Stimulated activated effector memory CD8-positive, alpha-beta T cell treated with anti-CD3 and anti-CD28 coated beads, Interleukin-12 subunit alpha, Interleukin-12 subunit beta, amount 100 ng/mL, for 72 hours (primary cell): Measurements from ENCODE around the gene PRR27.
"Not testable (repeated sequence)": the region's sequence is repeated elsewhere in the genome, so short reads cannot be mapped to it uniquely, and the experiment has no call there.

Source experiments
- ATAC-seq: fragments of 150-1000 bp; cut with Tn5 transposase; 2 replicates; pipeline ENCODE4 v1.10.0; 2021
- DNase-seq, 2 donors: peaks; one replicate each; pipeline ENCODE4 v3.0.0; 2021 to 2022; ENCODE audit warnings: low spot score in 2 of 2
- H3K27ac Mint-ChIP-seq: one replicate; pipeline ENCODE4 v1.8.0; 2022; ENCODE audit warnings: mild to moderate bottlenecking, mixed read lengths
- H3K36me3 Mint-ChIP-seq: one replicate; pipeline ENCODE4 v1.8.0; 2022; ENCODE audit warnings: mild to moderate bottlenecking, mixed read lengths
- H3K4me1 Mint-ChIP-seq: one replicate; pipeline ENCODE4 v1.8.0; 2022; ENCODE audit warnings: mixed read lengths
- H3K4me3 Mint-ChIP-seq: one replicate; pipeline ENCODE4 v1.8.0; 2022; ENCODE audit warnings: mild to moderate bottlenecking, mixed read lengths
- H3K9me3 Mint-ChIP-seq: one replicate; pipeline ENCODE4 v1.8.0; 2022; ENCODE audit warnings: mixed read lengths

PRR27 gene

DNA sequence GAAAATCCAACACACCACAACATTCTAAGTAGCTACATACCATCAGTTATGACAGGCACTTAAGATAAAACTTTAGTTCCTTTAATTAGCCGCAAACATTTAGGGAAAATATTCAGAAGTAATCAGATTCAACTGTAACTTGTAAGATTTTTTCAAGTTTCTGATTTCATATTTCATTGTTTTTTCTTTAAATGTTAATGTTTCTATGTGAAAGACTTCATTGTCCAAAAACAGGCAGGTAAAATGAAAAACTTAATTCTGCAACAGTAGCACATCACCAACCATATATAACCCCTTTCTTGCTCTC lies 29.9 kb downstream of the PRR27 start:
- Mint-ChIP-seq H3K4me3 (no peak overlapping the region), H3K36me3 (no peaks in the 10 kb centered on the region), H3K4me1 (no peaks in the 10 kb centered on the region), H3K27ac (no peak overlapping the region), H3K9me3 (peaks cover 7% of the 10 kb centered on the region)
- ATAC-seq (no peak), DNase-seq (no peak)

DNA sequence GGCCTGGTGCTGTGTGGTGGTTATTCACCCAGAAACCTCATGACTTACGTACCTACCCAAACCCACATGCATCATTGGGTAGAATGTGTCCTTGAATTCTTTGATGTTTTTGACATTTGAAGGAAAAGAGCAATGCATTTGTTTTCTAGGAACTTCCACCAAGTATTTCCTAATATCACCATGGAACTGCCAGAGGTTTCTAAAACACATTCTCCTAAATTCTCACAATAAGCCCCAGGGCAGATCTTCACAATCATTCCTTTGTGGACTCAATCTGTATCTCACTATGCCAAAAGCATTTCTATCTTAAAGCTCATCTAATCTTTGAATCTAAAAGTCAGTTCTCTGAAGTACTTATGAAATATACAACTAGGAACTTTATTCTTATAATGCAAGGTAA lies 33.2 kb downstream of the PRR27 start:
- no peak for DNase-seq
- Mint-ChIP-seq H3K9me3 (no peaks in the 10 kb centered on the region), H3K4me1 (no peaks in the 10 kb centered on the region), H3K36me3 (no peaks in the 10 kb centered on the region), H3K4me3 (no peak overlapping the region), H3K27ac (no peak overlapping the region)
- ATAC-seq: no peak

DNA sequence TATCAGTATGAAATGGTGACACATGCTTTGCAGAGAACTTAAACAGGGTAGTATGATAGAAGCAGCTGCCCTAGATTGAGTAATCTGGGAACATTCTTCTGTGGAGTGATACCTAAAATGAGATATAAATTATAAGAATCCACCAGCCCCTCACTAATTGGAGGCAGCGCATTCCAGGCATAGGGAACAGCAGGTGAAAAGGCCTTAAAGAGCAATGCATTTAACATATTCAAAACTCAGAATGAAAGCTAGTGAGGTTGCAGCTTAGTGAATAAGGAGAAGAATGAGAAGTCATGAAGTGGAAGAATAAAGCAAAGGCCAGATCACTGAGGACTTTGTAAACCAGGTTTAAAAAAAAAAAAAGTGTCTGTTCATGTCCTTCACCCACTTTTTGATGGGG lies 36.5 kb downstream of the PRR27 start:
- Mint-ChIP-seq H3K4me3 (no peak overlapping the region), H3K36me3 (no peaks in the 10 kb centered on the region), H3K4me1 (no peaks in the 10 kb centered on the region), H3K9me3 (no peaks in the 10 kb centered on the region), H3K27ac (no peak overlapping the region)
- DNase-seq (no peak), ATAC-seq (no peak)

DNA sequence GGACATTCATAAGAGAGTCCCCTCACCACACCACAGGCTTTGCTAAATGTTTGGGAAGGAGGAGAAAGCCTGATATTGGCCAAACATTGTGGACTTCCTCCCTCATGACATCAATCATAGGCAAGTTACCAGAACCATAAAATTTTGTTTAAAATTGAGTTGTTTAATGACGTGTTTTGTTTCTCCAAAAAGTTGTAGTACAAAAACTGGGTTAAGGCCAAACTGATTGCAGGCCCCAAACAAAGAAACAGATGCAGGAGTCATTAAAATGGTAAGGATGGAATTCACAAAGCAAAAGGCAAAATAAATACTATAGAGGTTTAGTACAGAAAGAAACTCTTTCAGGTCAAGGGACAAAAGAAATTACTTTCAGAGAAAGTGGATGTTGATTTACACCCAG lies 37.6 kb downstream of the PRR27 start:
- Mint-ChIP-seq H3K27ac (no peak overlapping the region), H3K9me3 (no peaks in the 10 kb centered on the region), H3K36me3 (no peaks in the 10 kb centered on the region), H3K4me1 (no peaks in the 10 kb centered on the region), H3K4me3 (no peak overlapping the region)
- ATAC-seq: no peak
- no peak for DNase-seq

DNA sequence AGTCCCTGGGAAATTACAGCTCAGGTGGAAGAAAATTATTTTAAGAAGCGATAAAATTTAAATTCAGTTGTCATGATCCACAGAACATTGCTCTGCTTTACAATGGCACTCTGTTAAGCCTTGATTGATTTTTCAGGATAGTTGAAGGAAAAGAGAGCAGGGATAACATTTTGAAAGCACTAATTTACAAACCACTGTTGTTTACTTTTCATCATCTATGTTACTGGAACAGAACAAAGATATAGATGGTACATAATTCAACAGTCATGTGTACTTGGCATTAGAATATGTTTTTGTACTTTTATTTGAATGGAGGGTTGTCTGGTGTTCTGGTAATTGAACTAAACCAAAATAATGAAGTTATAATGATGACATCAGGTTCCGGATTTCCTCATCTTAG lies 38.9 kb downstream of the PRR27 start:
- no peak for ATAC-seq
- H3K4me1 Mint-ChIP-seq: no peaks in the 10 kb centered on the region
- DNase-seq: no peak
- no peaks in the 10 kb centered on the region for H3K36me3 Mint-ChIP-seq
- no peak overlapping the region for H3K4me3 Mint-ChIP-seq
- H3K9me3 Mint-ChIP-seq: no peaks in the 10 kb centered on the region
- no peak overlapping the region for H3K27ac Mint-ChIP-seq

DNA sequence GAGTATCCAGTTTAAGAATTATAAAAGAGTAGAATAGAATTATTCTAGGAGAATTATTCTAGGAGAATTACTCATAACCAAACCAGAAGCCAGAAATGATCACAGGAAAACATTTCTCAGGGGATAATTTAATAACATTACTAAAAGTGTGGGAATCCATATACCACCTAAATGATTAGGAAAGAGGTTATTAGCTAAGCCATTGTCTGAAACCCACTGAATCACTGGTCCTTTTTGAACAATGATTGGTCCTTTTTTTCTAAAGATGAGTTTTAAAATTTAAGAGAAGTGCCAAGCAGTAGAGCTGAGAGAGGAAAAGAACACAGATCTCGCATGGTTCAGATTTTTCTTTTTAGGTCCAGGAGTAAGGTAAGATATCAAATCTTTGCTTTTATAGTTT lies 41.4 kb downstream of the PRR27 start, which contains the start of gene ODAM:
TSS of gene ODAM (plus strand) at position 301 of the 400 bp plus-strand sequence. CDS start 819 bp downstream, outside the sequence.
- DNase-seq: no peak
- no peaks in the 10 kb centered on the region for H3K36me3 Mint-ChIP-seq
- H3K4me1 Mint-ChIP-seq: no peaks in the 10 kb centered on the region
- H3K27ac Mint-ChIP-seq: no peak within 1 kb of the TSS
- H3K9me3 Mint-ChIP-seq: no peaks in the 10 kb centered on the region
- no peak for ATAC-seq
- H3K4me3 Mint-ChIP-seq: no peak within 1 kb of the TSS

DNA sequence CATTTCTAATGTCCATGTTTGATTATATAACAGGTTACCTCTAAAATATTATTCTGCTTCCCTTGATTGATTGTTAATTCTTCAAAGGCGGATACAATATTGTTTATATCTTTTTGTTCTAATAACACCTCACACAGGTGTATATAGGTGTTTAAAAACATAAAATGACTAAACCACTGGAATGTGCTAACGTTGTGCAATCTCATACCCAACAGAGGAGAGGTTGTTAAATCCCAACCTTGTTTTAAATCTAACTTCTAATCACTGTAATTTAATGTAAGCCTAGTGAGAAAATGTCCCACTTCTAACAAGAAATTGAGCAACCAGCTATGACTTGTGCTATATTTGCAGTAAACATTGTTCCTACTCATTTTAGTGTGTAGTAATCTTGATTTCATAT lies 42.8 kb downstream of the PRR27 start:
- Mint-ChIP-seq H3K4me3 (no peak overlapping the region), H3K36me3 (no peaks in the 10 kb centered on the region), H3K4me1 (no peaks in the 10 kb centered on the region), H3K9me3 (no peaks in the 10 kb centered on the region), H3K27ac (no peak overlapping the region)
- DNase-seq: no peak
- no peak for ATAC-seq

DNA sequence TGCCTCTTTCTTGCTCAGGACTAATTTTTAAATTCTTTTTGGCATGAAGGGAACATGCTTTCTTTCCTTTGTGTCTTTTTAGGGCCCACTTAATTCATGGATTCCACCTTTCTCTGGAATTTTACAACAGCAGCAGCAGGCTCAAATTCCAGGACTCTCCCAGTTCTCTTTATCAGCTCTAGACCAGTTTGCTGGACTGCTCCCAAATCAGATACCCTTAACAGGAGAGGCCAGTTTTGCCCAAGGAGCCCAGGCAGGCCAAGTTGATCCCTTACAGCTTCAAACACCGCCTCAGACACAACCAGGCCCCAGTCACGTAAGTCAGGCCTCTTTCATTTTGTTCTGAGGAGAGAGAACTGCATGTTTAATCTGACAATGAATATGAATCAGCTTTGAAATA lies 43.8 kb downstream of the PRR27 start:
- no peak for ATAC-seq
- no peak overlapping the region for H3K4me3 Mint-ChIP-seq
- no peaks in the 10 kb centered on the region for H3K36me3 Mint-ChIP-seq
- no peak for DNase-seq
- H3K27ac Mint-ChIP-seq: no peak overlapping the region
- H3K4me1 Mint-ChIP-seq: no peaks in the 10 kb centered on the region
- no peaks in the 10 kb centered on the region for H3K9me3 Mint-ChIP-seq

DNA sequence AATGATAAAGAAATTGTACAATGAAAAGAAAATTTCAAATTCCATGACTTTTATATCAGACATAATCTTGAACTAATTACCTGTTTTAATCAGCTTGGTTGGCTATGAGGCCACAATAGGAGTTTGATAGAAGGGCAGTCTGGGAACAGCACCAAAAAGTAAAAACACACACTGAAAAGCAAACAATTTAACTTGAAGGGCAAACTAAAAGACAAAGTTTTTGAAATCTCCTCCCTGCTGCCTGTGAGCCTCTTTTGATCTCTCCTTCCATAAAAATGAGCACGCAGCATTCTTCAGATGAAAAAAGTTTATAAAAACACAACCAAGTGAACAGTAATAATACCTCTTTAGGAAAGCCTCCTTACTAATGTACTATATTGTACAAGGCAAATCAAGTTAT lies 49.6 kb downstream of the PRR27 start:
- H3K27ac Mint-ChIP-seq: no peak overlapping the region
- ATAC-seq (no peak), DNase-seq (no peak)
- H3K9me3 Mint-ChIP-seq: peaks cover 7% of the 10 kb centered on the region
- no peaks in the 10 kb centered on the region for H3K4me1 Mint-ChIP-seq
- no peaks in the 10 kb centered on the region for H3K36me3 Mint-ChIP-seq
- H3K4me3 Mint-ChIP-seq: no peak overlapping the region

DNA sequence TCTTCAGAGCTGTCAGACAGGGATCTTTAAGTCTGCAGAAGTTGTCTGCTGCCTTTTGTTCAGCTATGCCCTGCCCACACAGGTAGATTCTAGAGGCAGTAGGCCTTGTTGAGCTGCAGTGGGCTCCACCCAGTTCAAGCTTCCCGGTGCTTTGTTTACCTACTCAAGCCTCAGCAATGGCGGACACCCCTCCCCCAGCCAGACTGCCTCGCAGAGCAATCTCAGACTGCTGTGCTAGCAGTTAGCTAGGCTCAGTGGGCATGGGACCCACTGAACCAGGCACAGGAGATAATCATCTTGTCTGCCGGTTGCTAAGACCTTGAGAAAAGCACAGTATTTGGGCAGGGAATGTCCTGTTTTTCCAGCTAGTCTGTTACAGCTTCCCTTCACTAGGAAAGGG lies 58.7 kb downstream of the PRR27 start:
- H3K36me3 Mint-ChIP-seq, ATAC-seq, DNase-seq, H3K27ac Mint-ChIP-seq, H3K4me3 Mint-ChIP-seq, H3K4me1 Mint-ChIP-seq: not testable (repeated sequence)
- peaks cover 18% of the 10 kb centered on the region for H3K9me3 Mint-ChIP-seq
